Ovary (tissue), 3 donors: ENCODE data around the gene ZNF81.
"Not testable (repeated sequence)": the region's sequence is repeated elsewhere in the genome, so short reads cannot be mapped to it uniquely, and the experiment has no call there.

ENCODE experiments used
- CTCF ChIP-seq, 3 donors: fragments of 450-650 bp in 2 of 3; fragments of 200-600 bp in 1 of 3; IDR thresholded peaks; one replicate each; pipeline versions ENCODE4 v1.5.1 to v1.8.0; 2016 to 2022; ENCODE audit warnings: antibody characterized with exemption in 3 of 3, mild to moderate bottlenecking in 1 of 3
- EP300 ChIP-seq: sonication (generic); formaldehyde crosslinking; IDR thresholded peaks from one replicate; pipeline ENCODE4 v1.6.1; 2017; ENCODE audit warnings: antibody characterized with exemption
- donor health status: DM: no; HTN: no; CAD: no.

GRCh38 chrX:47805844-47806243, 30.9 kb upstream of the ZNF81 start:
- not testable (repeated sequence) for TF ChIP-seq CTCF (IDR thresholded peaks at IDR 0.05); EP300
